ENCODE measurements around the gene DNAH7. TPM values are rescaled to one million over a fixed set of nuclear protein-coding genes. Genes with fewer than 3 reads are reported as not detected.

The DNAH7 gene
- total and polyA plus RNA-seq, 2 of the 13 experiments (the other 11 are each of a cell fraction or from before 2014, with no cell fraction given), result 0.09 TPM; not detected in 1

DNA sequence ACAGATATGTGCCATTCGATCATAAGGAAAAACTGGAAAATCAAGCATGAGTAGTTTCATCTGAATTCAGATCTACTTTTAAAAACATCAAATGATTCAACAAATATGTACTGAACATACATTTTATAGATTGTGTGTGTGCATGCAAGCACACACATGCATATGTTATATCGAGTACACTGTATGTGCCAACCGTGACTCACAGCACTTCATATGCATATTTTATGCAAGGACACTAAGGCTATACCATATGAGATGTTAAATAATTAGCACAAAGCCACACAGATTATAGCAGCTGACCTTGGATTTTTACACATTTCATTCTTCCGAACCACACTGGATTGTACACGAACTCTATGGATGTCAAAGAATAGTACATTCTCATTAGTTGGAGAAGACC, 161.2 kb downstream of the DNAH7 start (continued):
- TF ChIP-seq, protein P1, sequence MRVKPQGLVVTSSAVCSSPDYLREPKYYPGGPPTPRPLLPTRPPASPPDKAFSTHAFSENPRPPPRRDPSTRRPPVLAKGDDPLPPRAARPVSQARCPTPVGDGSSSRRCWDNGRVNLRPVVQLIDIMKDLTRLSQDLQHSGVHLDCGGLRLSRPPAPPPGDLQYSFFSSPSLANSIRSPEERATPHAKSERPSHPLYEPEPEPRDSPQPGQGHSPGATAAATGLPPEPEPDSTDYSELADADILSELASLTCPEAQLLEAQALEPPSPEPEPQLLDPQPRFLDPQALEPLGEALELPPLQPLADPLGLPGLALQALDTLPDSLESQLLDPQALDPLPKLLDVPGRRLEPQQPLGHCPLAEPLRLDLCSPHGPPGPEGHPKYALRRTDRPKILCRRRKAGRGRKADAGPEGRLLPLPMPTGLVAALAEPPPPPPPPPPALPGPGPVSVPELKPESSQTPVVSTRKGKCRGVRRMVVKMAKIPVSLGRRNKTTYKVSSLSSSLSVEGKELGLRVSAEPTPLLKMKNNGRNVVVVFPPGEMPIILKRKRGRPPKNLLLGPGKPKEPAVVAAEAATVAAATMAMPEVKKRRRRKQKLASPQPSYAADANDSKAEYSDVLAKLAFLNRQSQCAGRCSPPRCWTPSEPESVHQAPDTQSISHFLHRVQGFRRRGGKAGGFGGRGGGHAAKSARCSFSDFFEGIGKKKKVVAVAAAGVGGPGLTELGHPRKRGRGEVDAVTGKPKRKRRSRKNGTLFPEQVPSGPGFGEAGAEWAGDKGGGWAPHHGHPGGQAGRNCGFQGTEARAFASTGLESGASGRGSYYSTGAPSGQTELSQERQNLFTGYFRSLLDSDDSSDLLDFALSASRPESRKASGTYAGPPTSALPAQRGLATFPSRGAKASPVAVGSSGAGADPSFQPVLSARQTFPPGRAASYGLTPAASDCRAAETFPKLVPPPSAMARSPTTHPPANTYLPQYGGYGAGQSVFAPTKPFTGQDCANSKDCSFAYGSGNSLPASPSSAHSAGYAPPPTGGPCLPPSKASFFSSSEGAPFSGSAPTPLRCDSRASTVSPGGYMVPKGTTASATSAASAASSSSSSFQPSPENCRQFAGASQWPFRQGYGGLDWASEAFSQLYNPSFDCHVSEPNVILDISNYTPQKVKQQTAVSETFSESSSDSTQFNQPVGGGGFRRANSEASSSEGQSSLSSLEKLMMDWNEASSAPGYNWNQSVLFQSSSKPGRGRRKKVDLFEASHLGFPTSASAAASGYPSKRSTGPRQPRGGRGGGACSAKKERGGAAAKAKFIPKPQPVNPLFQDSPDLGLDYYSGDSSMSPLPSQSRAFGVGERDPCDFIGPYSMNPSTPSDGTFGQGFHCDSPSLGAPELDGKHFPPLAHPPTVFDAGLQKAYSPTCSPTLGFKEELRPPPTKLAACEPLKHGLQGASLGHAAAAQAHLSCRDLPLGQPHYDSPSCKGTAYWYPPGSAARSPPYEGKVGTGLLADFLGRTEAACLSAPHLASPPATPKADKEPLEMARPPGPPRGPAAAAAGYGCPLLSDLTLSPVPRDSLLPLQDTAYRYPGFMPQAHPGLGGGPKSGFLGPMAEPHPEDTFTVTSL (CRISPR knock-in tag; IDR thresholded peaks at IDR 0.05; ENCODE audit: borderline replicate concordance), result no peak
- TF ChIP-seq MEIS2 (CRISPR knock-in tag; IDR thresholded peaks at IDR 0.05) (no peak), FLYWCH1 (CRISPR knock-in tag; IDR thresholded peaks at IDR 0.05) (no peak), ZNF556 (CRISPR knock-in tag; IDR thresholded peaks at IDR 0.05; ENCODE audit: borderline replicate concordance) (no peak), SIX1 (CRISPR knock-in tag; IDR thresholded peaks at IDR 0.05; ENCODE audit: borderline replicate concordance) (no peak)

DNA sequence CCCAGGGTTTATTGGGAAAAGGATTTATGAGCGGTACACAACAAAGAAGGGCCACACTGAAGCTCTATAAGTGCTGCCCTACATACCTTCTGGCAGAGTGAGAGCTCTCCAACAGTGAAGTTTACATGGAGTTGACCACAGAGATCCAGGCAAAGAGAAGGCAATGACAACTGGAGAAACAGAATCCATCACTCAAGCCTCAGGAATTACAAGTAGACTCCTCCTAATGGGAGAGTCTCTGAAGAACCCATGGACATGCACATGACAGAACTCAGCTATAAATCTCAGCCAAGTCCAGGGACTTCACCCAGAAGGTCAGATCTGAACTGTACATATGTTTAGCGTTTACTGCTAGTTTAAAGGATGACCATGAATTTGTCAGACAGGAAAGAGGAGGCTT, 164.7 kb downstream of the DNAH7 start:
- no peak for TF ChIP-seq ZNF549 (CRISPR knock-in tag; IDR thresholded peaks at IDR 0.05)
- TF ChIP-seq ZNF205 (CRISPR knock-in tag; IDR thresholded peaks at IDR 0.05), result no peak
- no peak for TF ChIP-seq ZNF780A (CRISPR knock-in tag; IDR thresholded peaks at IDR 0.05)
- TF ChIP-seq, protein P2, sequence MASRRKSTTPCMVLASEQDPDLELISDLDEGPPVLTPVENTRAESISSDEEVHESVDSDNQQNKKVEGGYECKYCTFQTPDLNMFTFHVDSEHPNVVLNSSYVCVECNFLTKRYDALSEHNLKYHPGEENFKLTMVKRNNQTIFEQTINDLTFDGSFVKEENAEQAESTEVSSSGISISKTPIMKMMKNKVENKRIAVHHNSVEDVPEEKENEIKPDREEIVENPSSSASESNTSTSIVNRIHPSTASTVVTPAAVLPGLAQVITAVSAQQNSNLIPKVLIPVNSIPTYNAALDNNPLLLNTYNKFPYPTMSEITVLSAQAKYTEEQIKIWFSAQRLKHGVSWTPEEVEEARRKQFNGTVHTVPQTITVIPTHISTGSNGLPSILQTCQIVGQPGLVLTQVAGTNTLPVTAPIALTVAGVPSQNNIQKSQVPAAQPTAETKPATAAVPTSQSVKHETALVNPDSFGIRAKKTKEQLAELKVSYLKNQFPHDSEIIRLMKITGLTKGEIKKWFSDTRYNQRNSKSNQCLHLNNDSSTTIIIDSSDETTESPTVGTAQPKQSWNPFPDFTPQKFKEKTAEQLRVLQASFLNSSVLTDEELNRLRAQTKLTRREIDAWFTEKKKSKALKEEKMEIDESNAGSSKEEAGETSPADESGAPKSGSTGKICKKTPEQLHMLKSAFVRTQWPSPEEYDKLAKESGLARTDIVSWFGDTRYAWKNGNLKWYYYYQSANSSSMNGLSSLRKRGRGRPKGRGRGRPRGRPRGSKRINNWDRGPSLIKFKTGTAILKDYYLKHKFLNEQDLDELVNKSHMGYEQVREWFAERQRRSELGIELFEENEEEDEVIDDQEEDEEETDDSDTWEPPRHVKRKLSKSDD (CRISPR knock-in tag; IDR thresholded peaks at IDR 0.05; ENCODE audit: low read depth), result no peak
- TF ChIP-seq ASH2L (IDR thresholded peaks at IDR 0.05; ENCODE audit: insufficient read length, low read depth, low read length), result no peak
- TF ChIP-seq ZFP41 (CRISPR knock-in tag; IDR thresholded peaks at IDR 0.05; ENCODE audit: borderline replicate concordance), result no peak
- no peak for TF ChIP-seq ZNF7 (CRISPR knock-in tag; IDR thresholded peaks at IDR 0.05)
- TF ChIP-seq YEATS4 (CRISPR knock-in tag; IDR thresholded peaks at IDR 0.05; ENCODE audit: borderline replicate concordance), result no peak
- TF ChIP-seq ZNF121 (CRISPR knock-in tag; IDR thresholded peaks at IDR 0.05), result no peak
- TF ChIP-seq ZNF292 (CRISPR knock-in tag; IDR thresholded peaks at IDR 0.05; ENCODE audit: borderline replicate concordance, low read depth), result no peak
- H2AFZ ChIP-seq (ENCODE audit: low read length), result no peak overlapping the region
- H4K20me1 ChIP-seq (ENCODE audit: insufficient read depth, low read length), result no peaks in the 10 kb centered on the region
- 0% methylated on average over 2 of the region's 2 CpGs for WGBS (ENCODE audit: low lambda C conversion rate)
- intact Hi-C loops (cut with micrococcal nuclease; ENCODE audit: unreplicated experiment) (no loop called here), in situ Hi-C loops (cut with HindIII; ENCODE audit: extremely low pct_ligation_motif_present, low pct_unique_long_range_greater_than_20kb) (no loop called here)
- no peak overlapping the region for H3K9ac ChIP-seq (ENCODE audit: insufficient read depth, low read depth, low read length)
- H3K27me3 ChIP-seq (ENCODE audit: control insufficient read depth in 1 of 2, insufficient read depth in 2 of 2, low read length in 2 of 2), result no peaks in the 10 kb centered on the region
- no peaks in the 10 kb centered on the region for H3K79me2 ChIP-seq (ENCODE audit: insufficient read depth, low read length)
- POLR2A ChIA-PET, result no interaction called here
- no peak overlapping the region for H3K27ac ChIP-seq (ENCODE audit: extremely low read length, insufficient read depth, low read length)
- CTCF ChIA-PET (ENCODE audit: low intra/inter-chr PET ratio, low total read pairs), result no interaction called here
- H3K9me3 ChIP-seq (ENCODE audit: low read length), result no peaks in the 10 kb centered on the region
- BruUV-seq (replicated peaks), result no TSS peak
- no peaks in the 10 kb centered on the region for H3K36me3 ChIP-seq (replicated peaks in 1 of 2; ENCODE audit: control insufficient read depth in 1 of 2, insufficient read depth in 2 of 2, low read length in 2 of 2)
- DNase-seq (ENCODE audit: low spot score) (no peak), FAIRE-seq (no peak), ATAC-seq (no peak)
- H3K4me2 ChIP-seq (ENCODE audit: low read depth, low read length), result no peak overlapping the region
- no peaks in the 10 kb centered on the region for H3K4me1 ChIP-seq (ENCODE audit: insufficient read depth, low read length)
- no peak overlapping the region for H3K4me3 ChIP-seq (replicated peaks in 1 of 3; ENCODE audit: insufficient read depth in 1 of 3, low read depth in 2 of 3, low read length in 3 of 3)

Data from HepG2 (cell line).